NCI-H1105 treated with DMSO at 0.1 percent for 48 hours (cell line): ENCODE data around the gene TPCN2.
"Not testable (repeated sequence)": the region's sequence is repeated elsewhere in the genome, so short reads cannot be mapped to it uniquely, and the experiment has no call there.

ENCODE experiments used
- DNase-seq: peaks from one replicate; lab custom pipeline; 2025; lab: John Stamatoyannopoulos, UW

The TPCN2 gene

DNA sequence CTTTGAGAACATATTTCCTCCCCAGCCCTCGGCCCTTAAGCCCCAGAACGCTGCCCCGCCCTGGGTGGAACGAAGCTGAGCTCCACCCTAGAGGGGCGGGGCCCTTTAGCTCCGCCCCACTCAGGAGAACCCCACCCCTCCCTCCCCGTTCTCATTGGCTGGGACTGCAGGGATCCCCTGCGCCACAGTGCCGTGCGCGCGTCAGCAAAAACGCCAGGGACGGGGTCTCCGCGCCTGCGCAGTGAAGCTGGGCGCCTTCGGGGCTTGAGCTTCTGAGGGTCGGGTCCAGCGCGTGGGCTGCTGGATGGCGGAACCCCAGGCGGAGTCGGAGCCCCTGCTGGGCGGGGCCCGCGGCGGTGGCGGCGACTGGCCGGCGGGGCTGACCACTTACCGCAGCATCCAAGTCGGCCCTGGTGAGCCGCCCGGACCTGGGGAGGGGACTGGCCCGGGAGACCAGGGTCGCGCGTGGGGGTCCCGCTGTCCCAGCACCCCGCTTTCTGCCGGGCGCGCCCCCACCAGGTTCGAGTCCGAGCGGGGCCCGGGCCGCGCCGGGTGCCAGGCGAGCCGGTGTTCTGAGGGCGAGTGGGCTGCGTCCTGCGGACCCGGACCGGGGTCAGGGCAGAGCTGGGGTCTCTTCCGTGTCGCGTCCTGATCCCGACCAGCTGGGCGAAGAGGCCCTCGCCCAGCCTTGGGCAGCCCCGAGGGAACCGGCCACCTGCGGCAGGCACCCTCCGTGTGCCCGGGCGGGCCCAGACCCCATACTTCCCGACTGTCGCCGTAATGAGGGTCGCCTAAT, at the start of gene TPCN2:
Gene TPCN2 (plus strand): TSS at position 239 of the 796 bp plus-strand sequence. CDS start 66 bp downstream, at position 305.
- peak; percentile 92 for DNase-seq

DNA sequence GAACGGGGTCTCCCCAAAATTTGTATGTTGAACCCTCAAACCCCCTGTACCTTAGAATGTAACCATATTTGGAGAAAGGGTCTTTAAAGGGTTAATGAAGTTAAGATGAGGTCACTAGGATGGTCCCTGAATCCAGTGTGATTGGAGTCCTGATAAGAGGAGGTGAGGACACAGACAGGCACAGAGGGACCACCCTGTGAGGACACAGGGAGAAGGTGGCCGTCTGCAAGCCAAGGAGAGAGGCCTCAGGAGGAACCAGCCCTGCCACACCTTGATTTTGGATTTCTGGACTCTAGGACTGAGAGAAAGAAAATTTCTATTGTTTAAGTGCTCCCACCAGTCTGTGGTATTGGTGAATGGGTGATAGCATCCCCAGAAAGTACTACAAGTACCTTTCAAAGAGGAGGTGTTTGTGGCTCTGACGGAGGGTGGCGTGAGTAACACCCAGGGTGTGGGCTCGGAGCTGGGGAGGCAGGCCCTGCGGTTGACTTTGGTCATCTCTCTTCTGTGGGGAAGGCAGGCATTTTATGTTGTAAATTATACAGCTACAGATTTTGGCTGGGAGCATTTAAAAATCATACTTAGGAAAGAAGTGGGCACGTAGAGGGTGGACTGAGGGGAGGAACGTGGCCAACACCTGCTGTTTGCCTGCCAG, 49.5 kb upstream of the TPCN2 start:
- no peak for DNase-seq

DNA sequence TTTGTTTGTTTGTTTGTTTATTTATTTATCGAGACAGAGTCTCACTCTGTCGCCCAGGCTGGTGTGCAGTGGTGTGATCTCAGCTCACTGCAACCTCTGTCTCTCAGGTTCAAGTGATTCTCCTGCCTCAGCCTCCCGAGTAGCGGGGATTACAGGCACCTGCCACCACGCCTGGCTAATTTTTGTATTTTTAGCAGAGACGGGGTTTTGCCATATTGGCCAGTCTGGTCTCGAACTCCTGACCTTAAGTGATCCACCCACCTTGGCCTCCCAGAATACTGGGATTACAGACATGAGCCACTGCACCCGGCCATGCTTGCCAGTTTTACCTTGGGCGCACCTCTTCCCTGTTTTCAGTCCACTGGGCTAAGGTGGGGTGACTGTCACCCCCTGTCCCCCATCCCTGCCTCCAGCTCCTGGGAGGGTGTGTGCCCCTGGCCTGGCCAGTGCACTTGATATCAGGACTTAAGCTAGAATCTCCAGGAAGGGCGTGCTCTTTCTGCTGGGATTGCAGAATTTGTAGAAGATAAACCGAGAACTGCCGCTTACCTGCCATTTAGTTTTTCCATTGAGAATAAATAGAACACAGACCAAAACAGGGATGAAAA, 48.9 kb upstream of the TPCN2 start:
- DNase-seq = not testable (repeated sequence)

DNA sequence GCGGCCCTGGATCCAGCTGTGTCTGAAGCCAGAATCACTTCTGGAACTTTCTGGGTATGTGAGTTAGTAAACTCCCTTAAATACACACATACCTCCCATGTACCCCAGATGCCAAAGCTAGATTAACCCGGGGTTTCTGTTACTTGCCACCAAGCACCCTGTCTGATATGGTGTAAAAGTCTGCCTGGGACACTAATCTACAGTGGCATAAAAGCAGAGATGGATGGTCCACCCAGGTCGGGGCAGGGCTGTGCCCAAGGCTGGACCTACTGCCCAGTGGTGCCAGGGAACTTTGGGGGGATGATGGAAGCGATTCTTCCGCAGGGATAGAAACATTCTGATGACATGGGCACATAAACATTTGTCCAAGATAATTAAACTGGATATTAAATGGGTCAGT, 48.3 kb upstream of the TPCN2 start:
- no peak for DNase-seq

DNA sequence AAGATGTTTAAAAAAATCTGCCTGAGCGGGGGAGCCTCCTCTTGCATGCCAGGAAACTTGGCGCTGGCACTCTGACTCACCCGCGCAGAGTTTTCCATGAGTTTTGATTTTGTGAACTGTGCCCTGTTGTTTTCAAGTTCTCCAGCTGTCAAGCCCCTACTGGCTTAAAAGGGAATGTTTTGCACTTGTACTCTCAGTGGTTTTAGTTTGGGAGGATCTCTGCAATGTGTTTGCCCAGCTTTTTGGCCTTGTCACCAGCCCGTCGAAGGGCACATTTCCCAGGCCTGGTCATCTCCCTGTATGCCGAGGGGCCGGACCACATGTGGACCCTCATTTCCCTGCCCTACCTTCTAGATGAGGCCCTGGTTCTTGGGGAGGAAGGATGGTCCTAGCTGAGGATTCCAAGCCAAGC, 47.9 kb upstream of the TPCN2 start:
- no peak for DNase-seq

DNA sequence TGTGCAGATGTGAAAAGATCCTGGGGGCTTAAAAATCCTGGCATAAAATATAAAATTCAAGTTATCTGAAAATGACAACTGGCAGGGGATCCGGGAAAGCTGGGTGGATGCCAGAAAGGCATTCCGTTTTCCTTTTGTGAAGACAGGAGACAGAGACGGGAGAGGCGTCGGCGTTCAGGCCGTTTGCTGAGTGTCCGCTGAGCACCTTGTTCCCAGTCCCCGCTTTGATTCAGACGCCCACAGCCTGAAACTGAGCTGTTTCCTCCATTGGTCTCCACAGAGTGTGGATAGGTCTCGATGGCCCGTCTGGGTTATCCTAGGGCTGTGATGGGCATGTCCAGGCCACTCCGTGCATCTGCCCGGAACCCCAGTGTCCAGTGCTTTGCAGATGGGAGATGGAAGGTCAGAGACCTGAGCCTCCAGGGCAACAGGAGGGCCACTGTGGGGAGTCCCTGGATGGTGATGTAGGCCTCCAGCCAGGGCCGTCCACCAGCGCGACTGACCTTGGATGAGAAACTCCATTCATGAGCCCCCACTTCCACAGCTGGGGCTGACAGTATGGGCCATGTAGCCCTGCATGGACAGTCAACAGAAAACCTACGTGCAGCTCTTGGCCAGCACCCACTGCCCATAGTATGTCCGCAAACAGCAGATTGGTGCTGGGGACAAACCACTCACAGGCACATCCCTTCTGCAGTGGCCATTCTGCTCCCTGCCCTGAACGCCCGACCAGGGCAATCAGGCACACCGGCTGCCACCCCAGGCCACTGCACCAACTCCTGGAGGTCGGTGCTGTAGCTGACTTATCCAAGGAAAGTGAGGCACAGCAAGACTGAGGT, 47.3 kb upstream of the TPCN2 start:
- DNase-seq = no peak

DNA sequence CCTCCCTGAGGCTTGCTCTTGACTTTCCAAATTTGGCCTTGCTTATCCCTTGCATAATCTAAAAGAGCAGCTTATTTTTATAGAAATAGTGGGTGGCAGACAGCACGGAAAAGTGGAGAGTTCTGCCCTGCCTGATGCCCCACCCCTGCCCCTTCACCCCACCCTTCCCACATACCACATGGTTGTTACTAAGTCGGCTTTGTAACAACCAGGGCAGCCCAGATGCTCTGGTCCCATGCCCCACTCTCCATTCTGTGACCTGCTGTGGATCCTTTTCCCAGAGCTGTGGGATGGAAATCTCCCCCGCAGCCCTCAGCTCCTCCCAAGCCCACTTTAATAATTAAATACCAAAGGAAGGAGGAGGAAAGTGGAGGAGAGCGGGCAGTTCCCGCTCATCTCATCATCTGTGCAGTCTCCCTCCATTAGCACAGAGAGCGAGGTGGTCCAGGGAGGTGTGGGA, 46.6 kb upstream of the TPCN2 start:
- no peak for DNase-seq

DNA sequence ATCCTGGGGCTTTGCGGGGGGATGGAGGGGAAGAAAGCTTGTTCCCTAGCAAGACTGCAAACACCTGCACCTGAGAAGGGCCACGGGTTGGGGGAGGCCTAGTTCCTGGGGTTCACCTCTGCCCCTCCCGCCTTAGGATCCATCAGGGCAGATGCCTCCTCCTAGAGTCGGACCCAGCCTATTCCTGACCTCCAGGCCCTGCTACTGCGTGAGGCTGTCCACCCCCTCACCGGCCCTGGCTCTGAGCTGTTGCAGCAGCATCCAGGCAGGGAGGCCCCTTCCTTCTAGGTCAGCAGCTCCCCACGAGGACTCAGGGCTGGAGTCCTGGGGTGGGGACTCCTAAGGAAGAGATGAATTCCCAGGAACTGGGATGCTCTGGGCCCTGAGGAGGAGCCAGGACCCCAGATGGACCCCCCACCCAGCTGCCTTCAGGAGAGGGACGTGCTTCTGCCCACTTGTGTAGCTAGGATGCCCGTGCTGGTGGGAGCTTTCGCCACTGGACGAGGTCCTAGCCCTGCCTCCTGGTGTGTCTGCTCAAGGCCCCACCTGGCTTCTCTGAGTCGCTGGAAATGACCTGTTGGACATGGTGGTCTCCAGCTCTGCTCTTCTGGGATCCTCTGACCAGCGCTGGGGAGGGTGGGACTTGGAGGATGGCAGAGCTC, 46.0 kb upstream of the TPCN2 start:
- no peak for DNase-seq

DNA sequence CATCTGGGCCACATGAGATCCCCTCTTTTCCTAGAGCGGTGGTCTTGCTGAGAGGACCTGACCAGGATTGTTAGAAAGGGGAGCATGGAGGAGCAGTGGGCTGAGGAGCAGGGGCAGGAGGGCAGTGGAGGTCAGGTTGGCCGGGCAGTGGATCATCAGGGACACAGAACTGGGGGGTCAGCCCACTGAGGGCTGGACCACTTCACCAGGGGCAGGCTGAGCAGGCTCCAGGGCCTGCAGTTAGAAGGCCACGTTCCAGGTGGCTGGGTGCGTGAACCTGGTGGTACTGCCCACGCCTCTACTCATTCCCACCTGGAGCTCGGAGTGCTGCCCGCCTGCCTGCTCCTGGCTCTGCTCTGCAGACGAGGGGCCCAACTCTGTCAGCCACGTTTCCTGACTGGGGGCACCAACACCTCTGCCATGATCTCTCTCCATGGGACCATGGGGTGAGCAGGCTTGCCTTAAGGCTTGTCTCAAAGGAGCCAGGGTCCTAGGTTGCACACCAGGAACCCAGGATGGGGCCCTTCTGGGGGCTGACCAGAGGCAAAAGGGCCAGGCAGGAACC, 45.3 kb upstream of the TPCN2 start:
- DNase-seq = no peak

DNA sequence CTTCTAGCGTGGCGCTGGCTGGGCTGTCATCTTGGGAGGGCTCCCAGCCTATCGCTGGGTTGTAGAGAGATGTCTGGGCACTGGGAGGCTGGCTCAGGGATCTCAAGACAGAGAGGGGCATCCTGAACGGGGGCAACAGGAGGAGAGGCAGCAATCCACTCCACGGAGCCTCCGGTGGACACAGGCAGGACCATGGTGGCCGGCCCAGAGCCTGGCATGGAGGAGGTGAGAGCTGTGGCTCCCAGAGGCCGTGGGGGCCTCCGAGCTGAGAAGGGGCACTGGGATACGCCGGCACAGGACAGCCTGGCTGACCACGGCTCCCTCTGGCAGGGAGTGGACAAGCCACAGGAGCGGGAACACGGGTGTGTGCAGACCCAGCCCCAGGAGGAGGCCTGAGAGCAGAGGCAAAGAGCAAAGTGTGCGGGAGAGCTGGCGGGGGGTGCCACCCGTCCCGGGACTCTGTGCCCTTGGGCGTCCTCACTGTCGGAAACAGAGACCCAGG, 44.8 kb upstream of the TPCN2 start:
- DNase-seq = no peak

DNA sequence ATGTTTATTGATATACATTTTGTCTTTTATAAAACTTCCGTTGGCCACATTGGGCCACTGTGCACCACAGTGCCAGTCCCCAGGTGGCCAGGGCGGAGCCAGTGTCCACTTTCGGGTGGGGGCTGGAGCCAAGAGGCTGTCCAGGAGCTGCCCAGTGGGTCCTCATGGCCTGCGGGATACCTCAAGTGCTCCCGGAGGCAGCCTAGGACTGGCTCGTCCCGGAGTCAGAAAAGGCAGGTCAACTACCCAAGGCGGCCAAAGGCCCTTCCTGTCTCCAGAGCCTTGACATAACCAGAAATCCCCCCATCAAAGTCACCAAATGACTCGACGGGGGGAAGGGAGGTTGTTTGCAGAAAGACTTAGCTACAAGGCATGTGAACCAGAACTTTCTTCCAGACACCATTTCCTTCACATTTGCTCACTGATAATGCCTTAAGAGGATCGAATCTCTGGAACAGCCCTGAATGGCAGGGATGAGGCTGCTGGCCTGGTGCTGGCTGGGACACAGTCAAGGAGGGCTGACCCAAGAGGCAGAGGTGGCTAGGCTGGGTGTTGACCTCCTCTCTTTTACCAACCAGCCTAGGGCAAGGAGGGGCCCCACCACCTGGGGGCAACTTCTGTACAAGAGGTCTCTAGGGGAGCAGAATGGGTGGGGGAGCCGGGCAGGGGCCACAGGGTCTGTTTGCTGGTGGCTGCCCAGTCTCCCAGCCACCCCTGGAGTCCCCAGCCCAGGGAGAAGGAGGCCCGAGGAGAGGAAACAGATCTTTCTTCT, 44.1 kb upstream of the TPCN2 start:
- DNase-seq = no peak

DNA sequence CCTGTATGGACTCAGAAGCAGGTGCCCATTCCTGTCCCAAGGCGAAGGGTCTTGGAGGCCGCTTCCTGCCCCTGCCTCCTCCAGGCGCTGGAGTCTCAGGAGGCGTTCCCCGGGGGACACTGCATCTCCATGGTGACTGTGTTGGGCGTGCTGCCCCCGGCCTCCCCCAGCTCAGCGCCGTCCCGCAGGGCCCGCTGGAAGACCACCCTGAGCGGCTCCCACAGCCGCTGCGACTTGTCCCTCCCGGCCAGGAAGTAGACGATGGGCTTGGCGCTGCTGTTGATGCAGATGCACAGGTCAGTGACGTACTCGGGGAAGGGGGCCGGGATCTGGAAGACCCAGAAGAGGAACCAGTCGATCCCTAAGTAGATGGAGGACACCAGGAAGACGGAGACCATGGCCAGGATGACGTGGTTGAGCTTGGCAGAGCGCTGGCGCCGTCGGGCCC, 43.5 kb upstream of the TPCN2 start:
- DNase-seq = no peak

DNA sequence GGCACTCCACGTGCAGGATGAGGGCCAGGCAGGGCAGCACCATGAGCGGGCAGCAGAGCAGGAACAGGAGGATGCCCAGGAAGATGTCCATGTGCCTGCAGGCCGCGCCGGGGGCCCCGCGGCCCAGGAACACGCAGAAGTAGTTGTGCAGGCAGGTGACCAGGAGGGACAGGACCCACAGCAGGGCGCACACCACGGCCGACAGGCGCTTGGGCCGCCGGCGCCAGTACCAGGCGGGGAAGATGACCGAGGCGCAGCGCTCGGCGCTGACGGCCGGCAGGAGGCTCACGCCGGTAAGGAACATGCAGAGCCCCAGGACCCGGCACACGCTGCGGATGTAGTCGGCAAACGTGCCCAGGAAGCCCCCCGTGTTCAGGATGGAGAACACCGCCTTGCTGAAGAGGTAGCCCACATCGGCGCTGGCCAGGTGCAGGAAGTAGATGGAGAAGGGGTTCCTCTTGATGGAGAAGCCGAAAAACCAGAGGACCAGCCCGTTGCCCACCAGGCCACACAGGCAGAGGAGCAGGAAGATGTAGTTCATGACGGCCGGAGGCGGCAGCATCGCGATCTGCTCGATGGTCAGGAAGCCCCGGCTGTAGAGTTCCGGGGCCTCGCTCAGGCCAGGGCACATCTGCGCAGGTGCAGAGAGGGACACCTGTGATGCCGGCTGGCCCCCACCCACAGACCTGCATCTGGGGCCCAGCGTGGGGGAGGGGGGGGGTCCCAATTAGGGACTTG, 42.9 kb upstream of the TPCN2 start:
- no peak for DNase-seq

DNA sequence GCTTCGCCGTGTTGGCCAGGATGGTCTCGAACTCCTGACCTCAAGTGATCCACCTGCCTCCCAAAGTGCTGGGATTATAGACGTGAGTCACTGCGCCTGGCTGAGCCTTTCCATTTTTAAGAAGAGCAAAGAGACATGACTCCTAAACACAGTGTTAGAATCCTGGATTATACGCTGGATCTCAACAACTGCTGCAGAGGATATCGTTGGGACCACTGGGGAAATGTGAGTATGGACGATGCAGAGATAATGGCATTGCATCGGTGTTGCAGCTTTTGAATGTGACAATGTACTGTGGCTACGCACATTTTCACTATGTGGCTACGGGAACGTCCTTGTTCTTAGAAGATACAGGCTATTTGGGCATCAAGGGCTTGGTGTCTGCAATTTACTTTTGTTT, 41.9 kb upstream of the TPCN2 start:
- DNase-seq = no peak

DNA sequence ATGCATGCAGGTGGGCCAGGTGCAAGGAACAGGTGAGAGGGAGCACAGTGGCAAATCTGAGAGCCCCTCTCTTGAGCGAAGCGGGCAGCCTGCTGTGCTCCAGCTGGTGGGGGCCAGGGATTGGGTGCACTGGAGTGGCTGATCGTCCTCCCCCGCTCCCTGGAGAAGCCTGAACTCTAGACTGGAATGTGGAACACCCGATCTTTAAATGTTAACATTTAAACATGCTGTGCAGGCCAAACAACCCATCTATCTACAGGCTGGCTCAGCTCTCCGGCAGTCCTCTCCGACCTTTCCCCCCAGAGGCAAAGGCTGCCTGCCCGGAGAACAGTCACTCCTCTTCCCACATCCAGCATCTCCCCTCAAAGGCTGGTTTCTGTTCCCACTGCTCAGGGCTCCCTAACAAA, 40.8 kb upstream of the TPCN2 start:
- DNase-seq = no peak

DNA sequence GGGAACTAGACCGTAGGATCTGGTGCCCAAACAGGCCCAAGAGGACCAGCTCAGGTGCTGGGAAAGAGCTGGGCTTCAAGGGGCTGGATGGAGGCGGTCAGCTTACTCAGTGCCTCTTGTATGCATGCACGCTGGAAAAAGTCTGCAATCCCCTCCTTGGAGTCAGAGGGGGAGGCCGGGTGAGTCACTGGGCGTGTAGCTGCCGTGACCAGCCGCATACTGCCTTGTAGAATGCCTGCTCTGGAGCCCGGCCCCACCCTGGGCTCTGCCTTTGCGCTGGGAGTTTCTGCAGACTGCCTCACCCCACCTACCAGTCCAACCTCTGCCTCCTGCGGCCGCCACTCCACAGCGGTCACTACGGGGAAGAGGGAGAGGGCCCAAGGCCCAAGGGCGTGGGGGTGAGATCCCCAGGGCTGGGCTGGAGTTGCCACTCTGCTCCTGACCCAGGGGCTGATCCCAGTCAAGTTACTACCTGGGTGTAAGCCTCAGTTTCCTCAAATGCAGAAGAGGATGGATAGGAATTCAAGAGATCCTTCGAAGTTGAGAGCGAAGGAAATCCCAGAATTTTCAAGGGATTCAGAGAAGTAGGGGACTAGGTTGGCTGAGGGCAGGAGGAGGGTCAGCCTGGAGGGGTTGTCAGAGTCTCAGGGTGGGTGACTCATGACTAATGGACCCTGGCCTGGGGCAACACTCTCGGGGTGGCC, 39.8 kb upstream of the TPCN2 start:
- DNase-seq = no peak

DNA sequence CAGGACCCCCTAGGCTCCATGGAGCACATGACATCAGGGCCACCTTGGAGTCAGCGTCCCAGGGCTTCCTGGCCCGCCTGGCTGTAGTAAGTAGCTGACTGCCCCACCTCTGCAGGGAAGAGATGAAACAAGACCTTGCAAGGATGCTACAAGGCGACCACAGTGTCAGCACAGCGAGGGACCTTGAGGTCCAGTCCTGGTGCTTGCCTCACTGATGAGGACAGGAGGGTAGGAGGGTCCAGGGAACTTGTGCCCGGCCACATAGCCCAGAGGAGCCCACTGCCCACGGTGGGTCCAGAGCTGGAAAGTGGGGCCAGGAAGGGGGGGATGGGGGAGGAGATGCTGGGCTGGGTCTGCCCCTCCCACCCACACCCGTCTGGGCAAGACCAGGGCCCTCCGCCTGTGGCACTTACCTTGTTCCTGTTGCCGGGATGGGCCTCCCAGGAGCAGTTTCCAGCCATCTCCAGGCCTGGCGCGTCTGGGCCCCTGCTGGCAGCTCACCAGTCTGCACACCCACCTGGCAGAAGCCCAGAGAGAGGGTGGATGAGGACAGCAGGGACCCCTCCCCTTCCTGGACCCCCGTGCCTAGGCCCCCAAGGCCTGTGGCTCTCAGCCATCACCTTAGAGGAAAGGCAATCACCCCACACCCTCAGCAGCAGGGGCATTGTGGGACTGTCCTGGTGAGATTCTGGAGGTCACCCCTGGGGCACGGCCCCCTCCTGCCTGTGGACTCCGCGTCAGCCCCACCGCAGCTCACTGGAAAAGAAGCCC, 39.1 kb upstream of the TPCN2 start:
- no peak for DNase-seq

DNA sequence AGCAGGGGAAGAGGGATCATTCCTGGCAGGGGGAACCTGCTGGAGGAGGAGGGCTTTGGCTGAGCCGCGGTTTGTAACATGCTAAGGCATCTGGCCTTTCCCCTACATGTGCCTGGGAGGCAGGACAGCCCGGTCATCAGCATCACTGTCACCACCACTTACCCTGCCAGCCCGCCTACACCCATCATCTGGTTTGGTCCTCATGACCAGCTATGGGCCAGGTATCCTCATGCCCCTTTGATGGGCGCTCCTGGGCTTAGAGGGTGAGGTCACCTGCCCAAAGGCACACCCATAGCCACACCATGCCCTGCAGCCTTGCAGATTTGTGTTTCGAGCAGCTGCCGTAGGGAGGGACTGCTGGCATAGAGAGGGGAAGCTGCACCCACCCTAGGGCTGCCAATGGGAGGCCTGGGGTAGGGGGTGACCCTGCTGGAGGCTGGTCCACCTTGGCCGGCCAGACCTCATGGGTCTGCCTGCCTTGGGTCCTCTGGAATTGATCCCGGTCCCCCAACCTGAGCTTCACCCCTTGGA, 38.3 kb upstream of the TPCN2 start:
- no peak for DNase-seq
